Peyer's patch (tissue), 4 donors: ENCODE data around the gene MSANTD2.

Source experiments
- POLR2A ChIP-seq, 2 donors: fragments of 450-650 bp; IDR thresholded peaks; one replicate each; pipeline ENCODE4 v1.5.1; 2017; ENCODE audit warnings: antibody characterized with exemption in 2 of 2, mild to moderate bottlenecking in 2 of 2, moderate library complexity in 2 of 2
- TF ChIP-seq, protein P1 (sequence below), 6 experiments: fragments of 450-650 bp in 4 of 6; fragments of 200-600 bp in 2 of 6; sonication (generic) in 1 of 6; IDR thresholded peaks; one replicate each; pipeline ENCODE4 v1.5.1; 2017 to 2019; ENCODE audit warnings: antibody characterized with exemption in 6 of 6, mild to moderate bottlenecking in 3 of 6, moderate library complexity in 1 of 6

DNA sequence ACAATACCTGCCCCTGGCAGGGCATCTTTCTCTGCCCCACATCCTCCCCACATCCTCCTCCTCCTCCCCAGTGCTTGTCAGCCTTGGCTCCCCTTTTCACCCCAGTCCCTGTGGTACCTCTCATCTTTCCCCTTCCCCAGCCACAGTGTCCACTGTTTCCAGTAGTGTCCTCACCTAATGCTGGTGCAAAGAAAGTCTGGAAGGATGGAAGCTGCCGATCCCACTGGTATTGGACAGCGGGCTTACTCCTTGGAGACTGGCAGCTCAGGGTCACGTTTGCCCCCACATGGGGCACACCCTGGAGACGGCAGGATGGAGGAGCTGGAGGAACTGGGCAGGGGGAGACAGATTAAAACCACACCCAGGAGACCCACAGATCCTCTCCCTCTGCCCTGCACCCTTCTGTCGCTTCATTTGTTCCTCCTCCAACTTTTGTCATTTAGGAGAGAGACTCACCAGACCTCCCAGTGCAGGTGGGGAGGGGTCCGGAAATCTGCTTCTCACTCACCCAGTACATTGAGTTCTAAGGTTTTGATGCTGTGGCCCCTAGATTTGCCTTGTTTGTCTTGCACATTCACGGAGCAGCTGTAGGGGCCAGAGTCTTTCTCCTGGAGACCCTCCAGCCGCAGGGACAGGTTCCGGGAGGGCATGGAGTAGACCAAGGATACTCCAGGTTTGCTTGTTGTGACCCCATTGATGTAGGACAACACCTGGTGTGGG, 44.0 kb downstream of the MSANTD2 start:
- no peak for TF ChIP-seq POLR2A (IDR thresholded peaks at IDR 0.05)
- TF ChIP-seq, protein P1, sequence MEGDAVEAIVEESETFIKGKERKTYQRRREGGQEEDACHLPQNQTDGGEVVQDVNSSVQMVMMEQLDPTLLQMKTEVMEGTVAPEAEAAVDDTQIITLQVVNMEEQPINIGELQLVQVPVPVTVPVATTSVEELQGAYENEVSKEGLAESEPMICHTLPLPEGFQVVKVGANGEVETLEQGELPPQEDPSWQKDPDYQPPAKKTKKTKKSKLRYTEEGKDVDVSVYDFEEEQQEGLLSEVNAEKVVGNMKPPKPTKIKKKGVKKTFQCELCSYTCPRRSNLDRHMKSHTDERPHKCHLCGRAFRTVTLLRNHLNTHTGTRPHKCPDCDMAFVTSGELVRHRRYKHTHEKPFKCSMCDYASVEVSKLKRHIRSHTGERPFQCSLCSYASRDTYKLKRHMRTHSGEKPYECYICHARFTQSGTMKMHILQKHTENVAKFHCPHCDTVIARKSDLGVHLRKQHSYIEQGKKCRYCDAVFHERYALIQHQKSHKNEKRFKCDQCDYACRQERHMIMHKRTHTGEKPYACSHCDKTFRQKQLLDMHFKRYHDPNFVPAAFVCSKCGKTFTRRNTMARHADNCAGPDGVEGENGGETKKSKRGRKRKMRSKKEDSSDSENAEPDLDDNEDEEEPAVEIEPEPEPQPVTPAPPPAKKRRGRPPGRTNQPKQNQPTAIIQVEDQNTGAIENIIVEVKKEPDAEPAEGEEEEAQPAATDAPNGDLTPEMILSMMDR (IDR thresholded peaks at IDR 0.05): no peak
